NB4 (cell line): ENCODE data around the gene U2SURP.
"Not testable (repeated sequence)": the region's sequence is repeated elsewhere in the genome, so short reads cannot be mapped to it uniquely, and the experiment has no call there.

Experiments
- DNase-seq: peaks from one replicate; pipeline ENCODE4 v3.0.0; 2010; ENCODE audit warnings: low read depth
- H3K4me3 ChIP-seq: one replicate; pipeline ENCODE4 v1.5.1; 2011; ENCODE audit warnings: mild to moderate bottlenecking, low read depth, low read length, moderate library complexity
- CTCF ChIP-seq: IDR thresholded peaks from one replicate; pipeline ENCODE4 v1.5.1; 2012; ENCODE audit warnings: low read depth, low read length
- MAX ChIP-seq: IDR thresholded peaks from 2 replicates; pipeline ENCODE4 v1.6.1; 2011; ENCODE audit warnings: low read depth, low read length
- MYC ChIP-seq: IDR thresholded peaks from 2 replicates; pipeline ENCODE4 v1.6.1; 2011; ENCODE audit warnings: low read depth, low read length
- POLR2A ChIP-seq: IDR thresholded peaks from 2 replicates; pipeline ENCODE4 v1.6.1; 2011; ENCODE audit warnings: mild to moderate bottlenecking; ENCODE audit not compliant: insufficient read length; ENCODE audit errors: extremely low read depth

Gene U2SURP

GRCh38 chr3:143011705-143012104 lies 10.3 kb downstream of the U2SURP start:
- TF ChIP-seq MAX = no peak
- TF ChIP-seq POLR2A = no peak
- TF ChIP-seq CTCF = no peak
- no peak for TF ChIP-seq MYC
- no peak overlapping the region for H3K4me3 ChIP-seq
- DNase-seq = no peak

- no peak for DNase-seq
- TF ChIP-seq CTCF = no peak
- TF ChIP-seq POLR2A = no peak
- TF ChIP-seq MYC = no peak
- no peak for TF ChIP-seq MAX
- H3K4me3 ChIP-seq = no peak overlapping the region
Measured at GRCh38 chr3:143014921-143015320, 13.6 kb downstream of the U2SURP start.

GRCh38 chr3:143016321-143016972 lies 15.1 kb downstream of the U2SURP start:
- TF ChIP-seq MYC = no peak
- no peak for TF ChIP-seq CTCF
- TF ChIP-seq MAX = no peak
- TF ChIP-seq POLR2A = no peak
- DNase-seq = peak; percentile 24
- no peak overlapping the region for H3K4me3 ChIP-seq

- DNase-seq = no peak
- TF ChIP-seq POLR2A (no peak), CTCF (no peak), MYC (no peak), MAX (no peak)
- H3K4me3 ChIP-seq = no peak overlapping the region
Measured at GRCh38 chr3:143024351-143024960, 23.1 kb downstream of the U2SURP start.

GRCh38 chr3:143031327-143031726 lies 30.0 kb downstream of the U2SURP start:
- TF ChIP-seq POLR2A (no peak), MYC (no peak), CTCF (no peak), MAX (no peak)
- no peak for DNase-seq
- H3K4me3 ChIP-seq = no peak overlapping the region

- H3K4me3 ChIP-seq, DNase-seq: not testable (repeated sequence)
Measured at GRCh38 chr3:143031796-143032387, 30.5 kb downstream of the U2SURP start.
